Measurements from ENCODE around the gene PIGN.

DNA sequence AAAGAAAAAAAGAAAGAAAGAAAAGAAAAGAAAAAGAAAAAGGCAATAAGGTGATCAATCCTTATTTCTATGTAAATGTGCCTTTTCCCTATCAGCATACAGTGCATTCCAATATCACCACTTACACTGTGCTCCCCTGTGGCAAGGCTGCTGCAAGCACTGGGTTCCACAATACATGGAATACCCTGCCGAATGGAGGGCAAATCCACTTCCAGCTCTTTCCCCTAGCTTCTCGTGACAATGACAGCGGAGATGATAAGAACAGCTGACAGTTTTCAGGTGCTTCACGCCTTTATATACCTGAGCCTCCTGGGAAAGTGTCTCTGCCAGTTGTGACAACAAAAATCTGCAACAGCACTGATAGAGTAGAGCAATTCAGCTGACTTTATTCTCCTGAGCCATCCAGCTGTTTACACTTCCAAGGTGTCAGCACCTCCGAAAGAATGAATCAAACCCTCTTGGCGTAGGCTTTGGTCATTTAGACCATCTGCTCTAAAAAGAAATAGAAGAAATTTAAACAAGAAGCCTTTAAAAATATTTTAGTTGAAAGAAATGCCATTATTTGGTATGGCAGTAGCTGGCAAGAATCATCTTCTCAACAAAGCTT, 158.8 kb downstream of the PIGN start:
- TF ChIP-seq YY1 (IDR thresholded peaks at IDR 0.05; ENCODE audit: low read depth, low read length) (no peak), RXRA (IDR thresholded peaks at IDR 0.05; ENCODE audit: insufficient read depth, low read depth, low read length) (no peak), EZH2 (IDR thresholded peaks at IDR 0.05; ENCODE audit: low read depth, low read length, severe bottlenecking) (no peak), CEBPB (IDR thresholded peaks at IDR 0.05; ENCODE audit: low read depth, low read length) (no peak), EP300 (IDR thresholded peaks at IDR 0.05; ENCODE audit: borderline replicate concordance in 1 of 2, low read depth in 2 of 2, low read length in 2 of 2) (no peak), MAFK (IDR thresholded peaks at IDR 0.05; ENCODE audit: low read depth, low read length) (no peak), PHF8 (conservative IDR thresholded peaks at IDR 0.05; ENCODE audit: low read depth, low read length) (no peak), TAF7 (optimal IDR thresholded peaks at IDR 0.05; ENCODE audit: borderline replicate concordance, low read depth, low read length) (no peak), RFX5 (IDR thresholded peaks at IDR 0.05; ENCODE audit: borderline replicate concordance, low read depth, low read length) (no peak)
- TF ChIP-seq, protein P1, sequence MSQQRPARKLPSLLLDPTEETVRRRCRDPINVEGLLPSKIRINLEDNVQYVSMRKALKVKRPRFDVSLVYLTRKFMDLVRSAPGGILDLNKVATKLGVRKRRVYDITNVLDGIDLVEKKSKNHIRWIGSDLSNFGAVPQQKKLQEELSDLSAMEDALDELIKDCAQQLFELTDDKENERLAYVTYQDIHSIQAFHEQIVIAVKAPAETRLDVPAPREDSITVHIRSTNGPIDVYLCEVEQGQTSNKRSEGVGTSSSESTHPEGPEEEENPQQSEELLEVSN (IDR thresholded peaks at IDR 0.05) = no peak
- TF ChIP-seq, protein P2, sequence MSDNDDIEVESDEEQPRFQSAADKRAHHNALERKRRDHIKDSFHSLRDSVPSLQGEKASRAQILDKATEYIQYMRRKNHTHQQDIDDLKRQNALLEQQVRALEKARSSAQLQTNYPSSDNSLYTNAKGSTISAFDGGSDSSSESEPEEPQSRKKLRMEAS (IDR thresholded peaks at IDR 0.05) = no peak
- TF ChIP-seq, protein P3, sequence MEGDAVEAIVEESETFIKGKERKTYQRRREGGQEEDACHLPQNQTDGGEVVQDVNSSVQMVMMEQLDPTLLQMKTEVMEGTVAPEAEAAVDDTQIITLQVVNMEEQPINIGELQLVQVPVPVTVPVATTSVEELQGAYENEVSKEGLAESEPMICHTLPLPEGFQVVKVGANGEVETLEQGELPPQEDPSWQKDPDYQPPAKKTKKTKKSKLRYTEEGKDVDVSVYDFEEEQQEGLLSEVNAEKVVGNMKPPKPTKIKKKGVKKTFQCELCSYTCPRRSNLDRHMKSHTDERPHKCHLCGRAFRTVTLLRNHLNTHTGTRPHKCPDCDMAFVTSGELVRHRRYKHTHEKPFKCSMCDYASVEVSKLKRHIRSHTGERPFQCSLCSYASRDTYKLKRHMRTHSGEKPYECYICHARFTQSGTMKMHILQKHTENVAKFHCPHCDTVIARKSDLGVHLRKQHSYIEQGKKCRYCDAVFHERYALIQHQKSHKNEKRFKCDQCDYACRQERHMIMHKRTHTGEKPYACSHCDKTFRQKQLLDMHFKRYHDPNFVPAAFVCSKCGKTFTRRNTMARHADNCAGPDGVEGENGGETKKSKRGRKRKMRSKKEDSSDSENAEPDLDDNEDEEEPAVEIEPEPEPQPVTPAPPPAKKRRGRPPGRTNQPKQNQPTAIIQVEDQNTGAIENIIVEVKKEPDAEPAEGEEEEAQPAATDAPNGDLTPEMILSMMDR (IDR thresholded peaks at IDR 0.05; ENCODE audit: control extremely low read depth in 1 of 3, insufficient read depth in 1 of 3, low read depth in 1 of 3, low read length in 3 of 3) = no peak
- TF ChIP-seq, protein P4, sequence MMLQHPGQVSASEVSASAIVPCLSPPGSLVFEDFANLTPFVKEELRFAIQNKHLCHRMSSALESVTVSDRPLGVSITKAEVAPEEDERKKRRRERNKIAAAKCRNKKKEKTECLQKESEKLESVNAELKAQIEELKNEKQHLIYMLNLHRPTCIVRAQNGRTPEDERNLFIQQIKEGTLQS (IDR thresholded peaks at IDR 0.05; ENCODE audit: insufficient read depth, low read depth, low read length) = no peak

All from H1 (cell line).